ENCODE results near the gene GOLPH3.
A peak's percentile ranks its signal among the peaks of the same experiment; 100 is the strongest.
"Not testable (repeated sequence)": the region's sequence is repeated elsewhere in the genome, so short reads cannot be mapped to it uniquely, and the experiment has no call there.

Gene GOLPH3

GRCh38 chr5:32174011-32174870 lies at the start of gene GOLPH3:
TSS of gene GOLPH3 (minus strand) at chr5:32174319. CDS start at chr5:32174034, 285 bp downstream.
- peak; percentile 96 for DNase-seq

DNA sequence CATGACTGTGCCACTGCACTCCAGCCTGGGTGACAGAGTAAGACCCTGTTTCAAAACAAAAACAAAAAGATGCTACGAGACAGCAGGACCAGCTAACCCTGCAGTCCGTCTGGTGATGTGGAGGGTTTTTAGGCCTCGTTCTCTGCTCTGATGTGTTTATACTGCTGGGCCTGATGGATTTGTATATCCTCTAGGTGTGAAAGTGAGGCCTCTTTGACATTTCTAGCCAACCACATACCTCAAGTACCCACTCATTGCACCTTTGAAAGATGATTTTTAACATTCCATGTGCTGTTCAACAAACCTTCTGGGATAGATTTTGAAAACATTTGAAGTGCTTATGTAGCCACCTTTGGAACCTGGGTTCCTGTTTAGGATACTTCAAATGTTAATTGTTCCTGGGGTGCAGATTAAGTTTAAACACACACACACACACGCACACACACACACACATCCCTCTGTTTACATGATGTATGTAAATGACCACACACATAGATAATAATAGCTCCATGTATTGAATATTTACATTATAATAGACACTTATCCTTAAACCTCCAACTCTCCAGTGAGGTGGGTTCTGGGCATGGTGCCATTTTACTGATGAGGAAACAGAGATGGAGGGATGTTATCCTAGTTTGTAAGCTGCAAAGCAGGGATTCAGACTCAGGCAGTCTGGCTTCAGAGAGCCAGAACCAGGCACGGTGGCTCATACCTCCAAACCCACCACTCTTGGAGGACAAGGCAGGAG lies 48.8 kb upstream of the GOLPH3 start:
- no peak for DNase-seq

- DNase-seq, result peak; percentile 63
Measured at GRCh38 chr5:32217886-32218396, 43.8 kb upstream of the GOLPH3 start.

- DNase-seq, result not testable (repeated sequence)
Measured at GRCh38 chr5:32214344-32214743, 40.2 kb upstream of the GOLPH3 start.

DNA sequence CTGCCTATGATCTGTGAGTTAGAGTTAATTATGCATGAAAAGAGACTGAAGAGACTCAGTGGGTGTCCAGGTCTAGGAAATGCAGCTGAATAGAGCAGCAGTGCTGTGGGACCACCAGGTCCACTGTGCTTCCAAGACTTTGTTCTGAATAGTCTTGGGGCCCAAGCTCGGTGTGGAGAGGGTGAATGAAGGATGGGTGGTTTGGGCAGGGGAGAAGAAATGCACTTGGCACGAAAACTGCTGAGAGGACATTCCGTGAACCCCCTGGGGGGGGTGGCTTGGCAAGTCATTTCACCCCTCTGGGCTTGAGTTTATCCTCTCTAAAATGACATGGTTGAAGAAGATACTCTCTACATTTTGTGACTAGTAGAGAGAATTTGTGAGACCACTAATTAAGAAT lies 36.0 kb upstream of the GOLPH3 start:
- DNase-seq, result no peak

DNA sequence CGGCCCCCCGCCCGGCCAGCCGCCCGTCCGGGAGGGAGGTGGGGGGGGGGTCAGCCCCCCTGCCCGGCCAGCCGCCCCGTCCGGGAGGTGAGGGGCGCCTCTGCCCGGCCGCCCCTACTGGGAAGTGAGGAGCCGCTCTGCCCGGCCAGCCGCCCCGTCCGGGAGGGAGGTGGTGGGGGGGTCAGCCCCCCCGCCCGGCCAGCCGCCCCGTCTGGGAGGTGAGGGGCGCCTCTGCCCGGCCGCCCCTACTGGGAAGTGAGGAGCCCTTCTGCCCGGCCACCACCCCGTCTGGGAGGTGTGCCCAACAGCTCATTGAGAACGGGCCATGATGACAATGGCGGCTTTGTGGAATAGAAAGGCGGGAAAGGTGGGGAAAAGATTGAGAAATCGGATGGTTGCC lies 34.7 kb upstream of the GOLPH3 start:
- DNase-seq, result not testable (repeated sequence)

DNA sequence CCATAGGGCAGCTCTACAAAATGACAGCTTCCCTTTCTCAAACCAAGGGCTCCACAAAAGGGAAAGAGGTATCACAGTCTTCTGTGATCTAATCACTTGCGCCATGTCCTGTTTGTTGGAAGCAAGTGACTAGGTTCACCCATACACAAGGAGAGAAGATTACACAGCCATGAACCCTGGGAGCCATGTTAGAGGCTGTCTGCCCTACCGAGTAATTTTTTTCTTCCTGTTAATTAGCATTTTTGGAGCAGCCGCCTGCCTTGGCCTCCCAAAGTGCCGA lies 33.2 kb upstream of the GOLPH3 start:
- no peak for DNase-seq

DNA sequence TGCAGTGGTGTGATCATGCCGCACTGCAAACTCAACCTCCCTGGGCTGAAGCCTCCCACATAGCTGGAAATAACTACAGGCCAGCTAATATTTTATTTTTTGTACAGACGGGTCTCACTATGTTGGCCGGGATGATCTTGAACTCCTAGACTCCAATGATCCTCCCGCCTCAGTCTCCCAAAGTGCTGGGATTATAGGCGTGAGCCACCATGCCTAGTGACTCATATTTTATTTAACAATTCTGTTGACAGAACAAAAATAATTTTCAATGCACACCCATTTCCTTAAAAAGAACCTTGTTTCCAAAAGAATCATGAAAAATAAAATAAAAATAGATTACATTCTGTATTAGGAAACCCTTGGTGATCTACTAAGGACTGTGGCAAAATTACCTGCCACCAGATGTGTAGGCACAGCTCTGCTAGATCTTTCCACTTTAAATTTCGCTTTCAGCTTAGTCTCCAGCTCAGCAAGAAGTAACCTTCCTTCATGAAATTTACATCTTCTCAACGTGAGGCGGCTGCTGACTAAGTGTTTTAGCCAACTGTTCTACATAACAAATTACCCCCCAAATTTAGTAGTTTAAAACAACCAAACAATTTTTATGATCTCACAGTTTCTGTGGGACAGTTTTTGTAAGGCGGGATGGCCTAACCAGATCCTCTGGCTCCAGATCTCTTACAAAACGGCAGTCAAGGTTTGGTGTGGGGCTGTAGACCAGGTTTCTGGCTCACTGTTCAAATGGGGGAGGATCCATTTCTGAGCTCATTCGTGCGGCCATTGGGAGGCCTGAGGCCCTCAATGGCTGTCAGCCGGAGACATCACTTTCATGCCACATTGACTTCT lies 32.6 kb upstream of the GOLPH3 start:
- no peak for DNase-seq

- no peak for DNase-seq
Measured at GRCh38 chr5:32206053-32206452, 31.9 kb upstream of the GOLPH3 start.

GRCh38 chr5:32202394-32202793 lies 28.3 kb upstream of the GOLPH3 start:
- DNase-seq, result no peak

- no peak for DNase-seq
Measured at GRCh38 chr5:32201122-32201753, 27.1 kb upstream of the GOLPH3 start.

DNA sequence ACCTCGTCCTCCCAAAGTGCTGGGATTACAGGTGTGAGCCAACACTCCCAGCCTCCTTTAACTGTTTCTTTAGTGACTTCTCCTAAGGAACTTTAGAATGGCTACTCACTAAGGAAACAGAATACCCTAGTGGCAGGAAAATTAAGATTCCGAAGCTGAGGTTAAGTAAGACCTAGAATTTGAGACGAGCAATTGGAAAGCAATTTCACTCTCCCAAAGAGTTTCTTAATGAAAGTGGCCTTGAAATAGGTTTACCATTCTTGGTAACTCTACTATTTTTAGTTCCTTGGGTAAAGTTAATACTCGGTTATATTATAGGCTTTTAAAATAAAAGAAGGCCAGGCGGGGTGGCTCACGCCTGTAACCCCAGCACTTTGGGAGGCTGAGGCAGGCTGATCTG lies 22.9 kb upstream of the GOLPH3 start:
- DNase-seq, result no peak

- DNase-seq, result no peak
Measured at GRCh38 chr5:32195265-32195664, 21.1 kb upstream of the GOLPH3 start.

- DNase-seq, result peak; percentile 80
Measured at GRCh38 chr5:32193591-32193990, 19.5 kb upstream of the GOLPH3 start.

DNA sequence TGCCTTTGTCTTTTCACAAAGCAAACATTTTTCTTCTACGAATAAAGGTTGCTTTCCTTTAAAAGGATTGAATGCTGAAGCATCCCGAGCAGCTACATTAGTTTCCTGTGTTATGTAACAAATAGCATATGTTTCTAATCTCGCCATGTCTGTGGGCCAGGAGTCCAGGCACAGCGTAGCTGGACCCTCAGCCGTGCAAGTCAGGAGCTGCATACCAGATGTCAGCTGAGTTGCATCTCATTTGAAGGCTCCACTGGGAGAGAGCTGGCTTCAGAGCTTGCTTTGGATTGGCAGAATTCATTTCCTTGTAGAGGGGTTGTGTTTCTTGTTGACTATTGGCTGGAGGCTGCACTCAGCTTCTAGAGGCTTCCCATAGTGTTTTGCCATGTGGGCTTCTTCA lies 16.0 kb upstream of the GOLPH3 start:
- DNase-seq, result peak; percentile 74

DNA sequence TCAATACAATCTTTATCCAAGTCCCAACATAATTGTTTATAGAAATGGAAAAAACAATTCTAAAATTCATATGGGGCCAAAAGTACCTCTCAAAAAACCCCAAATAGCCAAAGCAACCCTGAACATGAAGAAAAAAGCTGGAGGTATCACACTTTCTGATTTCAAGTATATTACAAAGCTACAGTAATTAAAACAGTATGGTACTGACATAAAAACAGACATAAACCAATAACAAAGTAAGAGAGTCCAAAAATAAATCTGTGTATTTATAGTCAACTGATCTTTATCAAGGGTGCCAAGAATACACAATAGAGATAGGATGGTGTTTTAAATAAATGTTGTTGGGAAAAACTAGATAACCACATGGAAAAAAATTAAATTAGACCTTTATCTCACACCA lies 13.6 kb upstream of the GOLPH3 start:
- DNase-seq, result no peak

DNA sequence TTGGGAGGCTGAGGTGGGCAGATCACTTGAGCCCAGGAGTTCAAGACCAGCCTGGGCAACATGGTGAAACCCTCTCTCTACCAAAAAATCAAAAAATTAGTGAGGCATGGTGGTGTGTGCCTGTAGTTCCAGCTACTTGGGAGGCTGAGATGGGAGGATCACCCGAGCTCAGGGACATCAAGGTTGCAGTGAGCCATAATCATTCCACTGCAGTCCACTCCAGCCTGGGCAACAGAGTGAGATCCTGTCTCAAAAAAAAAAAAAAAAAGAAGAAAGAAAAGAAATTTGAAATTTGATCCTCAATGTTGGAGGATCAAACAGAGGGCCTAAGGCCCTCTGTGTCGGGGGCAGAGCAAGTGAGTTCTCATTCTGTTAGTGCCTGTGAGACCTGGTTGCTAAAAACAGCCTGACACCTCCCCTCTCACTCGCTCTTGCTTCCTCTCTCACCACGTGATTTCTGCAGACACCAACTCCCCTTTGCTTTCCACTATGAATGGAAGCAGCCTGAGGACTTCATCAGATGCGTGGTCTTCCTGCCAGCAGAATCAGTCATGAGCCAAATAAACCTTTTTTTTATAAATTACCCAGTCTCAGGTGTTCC lies 8.4 kb upstream of the GOLPH3 start:
- no peak for DNase-seq

GRCh38 chr5:32173267-32174010 lies 680 bp downstream of the GOLPH3 start:
- DNase-seq, result peak; percentile 85

DNA sequence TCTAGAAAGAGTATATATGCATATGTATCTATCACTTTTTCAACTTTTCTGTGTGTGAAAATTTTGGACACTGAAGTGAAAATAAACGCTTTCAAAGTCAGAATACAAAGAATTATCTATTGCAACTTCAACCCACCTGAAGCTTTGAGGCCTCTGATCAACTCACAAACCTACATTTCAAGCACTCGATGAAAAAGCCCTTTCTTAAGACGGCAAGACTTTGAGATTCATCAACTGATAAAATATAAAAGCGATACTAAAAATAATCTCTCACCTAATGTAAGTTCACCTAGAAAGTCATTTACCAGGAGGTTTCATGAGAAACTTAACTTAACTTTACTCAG lies 1.2 kb downstream of the GOLPH3 start:
- no peak for DNase-seq

GRCh38 chr5:32172186-32172911 lies 1.8 kb downstream of the GOLPH3 start:
- peak; percentile 23 for DNase-seq

Measured in eye (tissue), 1 donor.